K562 (cell line): ENCODE results near the gene TBC1D16. TPM values are rescaled to one million over a fixed set of nuclear protein-coding genes. Genes with fewer than 3 reads are reported as not detected.

Experiments
- C11orf30 ChIP-seq: fragments of 450-650 bp; IDR thresholded peaks from 2 replicates; pipeline ENCODE4 v1.6.1; 2016; ENCODE audit warnings: low read depth, mild to moderate bottlenecking
- CAMTA2 ChIP-seq: fragments of 250-450 bp; sonication (Bioruptor Pico); conservative IDR thresholded peaks from 2 replicates; pipeline ENCODE4 v1.5.1; 2022
- DDX20 ChIP-seq: fragments of 450-650 bp; IDR thresholded peaks from 2 replicates; pipeline ENCODE4 v1.6.1; 2016; ENCODE audit warnings: missing genetic modification characterization, low read depth, mild to moderate bottlenecking, missing compliant biosample characterization, moderate library complexity
- E2F6 ChIP-seq, 2 experiments: IDR thresholded peaks; 2 replicates each; pipeline ENCODE4 v1.6.1; 2011; ENCODE audit warnings: borderline replicate concordance in 1 of 2, control low read depth in 1 of 2, low read depth in 1 of 2, low read length in 1 of 2, mild to moderate bottlenecking in 1 of 2, mixed read lengths in 1 of 2, moderate library complexity in 1 of 2; ENCODE audit not compliant: insufficient read depth in 1 of 2, insufficient read length in 1 of 2, poor library complexity in 1 of 2, severe bottlenecking in 1 of 2; ENCODE audit errors: extremely low read depth in 1 of 2
- ETV6 ChIP-seq, 3 experiments: fragments of 150-350 bp in 1 of 3; sonication (generic) in 1 of 3; formaldehyde crosslinking in 1 of 3; IDR thresholded peaks; 2 replicates each; pipeline versions ENCODE4 v1.6.1 to v1.8.0; 2014 to 2022; ENCODE audit warnings: borderline replicate concordance in 2 of 3, low read depth in 2 of 3, antibody characterized with exemption in 1 of 3, low read length in 1 of 3, mild to moderate bottlenecking in 1 of 3, missing genetic modification reagents in 1 of 3
- HMGN3 ChIP-seq: IDR thresholded peaks from 2 replicates; pipeline ENCODE4 v1.6.1; 2011; ENCODE audit warnings: borderline replicate concordance, low read depth, mild to moderate bottlenecking, mixed read lengths, low read length; ENCODE audit not compliant: insufficient read length; ENCODE audit errors: extremely low read depth
- HMGXB4 ChIP-seq: sonication (generic); formaldehyde crosslinking; IDR thresholded peaks from 2 replicates; pipeline ENCODE4 v1.8.1; 2023; ENCODE audit warnings: mild to moderate bottlenecking, missing genetic modification reagents
- JUNB ChIP-seq: fragments of 450-650 bp; formaldehyde crosslinking; conservative IDR thresholded peaks from 2 replicates; pipeline ENCODE4 v1.4.0; 2020; ENCODE audit warnings: mild to moderate bottlenecking
- KDM1A ChIP-seq, 2 experiments: fragments of 450-650 bp; IDR thresholded peaks; 2 replicates each; pipeline ENCODE4 v1.6.1; 2016; ENCODE audit warnings: mild to moderate bottlenecking in 2 of 2
- POU5F1 ChIP-seq: fragments of 150-350 bp; IDR thresholded peaks from 2 replicates; pipeline ENCODE4 v1.6.1; 2014; ENCODE audit warnings: borderline replicate concordance, low read length, low read depth, mild to moderate bottlenecking; ENCODE audit not compliant: partially characterized antibody
- PTBP1 ChIP-seq: fragments of 200-400 bp; formaldehyde crosslinking; IDR thresholded peaks from 2 replicates; pipeline ENCODE4 v1.6.1; 2017; ENCODE audit warnings: low read depth, low read length
- REST ChIP-seq, 2 experiments: fragments of 450-650 bp; formaldehyde crosslinking in 1 of 2; IDR thresholded peaks; 2 replicates each; pipeline versions ENCODE4 v1.4.0 to v1.6.1; 2014 to 2020; ENCODE audit warnings: mild to moderate bottlenecking in 2 of 2, borderline replicate concordance in 1 of 2, low read depth in 1 of 2
- ZFP36 ChIP-seq: fragments of 150-350 bp; IDR thresholded peaks from 2 replicates; pipeline ENCODE4 v1.6.1; 2018; ENCODE audit warnings: low read length, low read depth; ENCODE audit not compliant: partially characterized antibody
- polyA plus RNA-seq, 8 experiments: library from polyadenylated mRNA; depleted of rRNA in 4 of 8; stranded (reverse) in 5 of 8; unstranded in 3 of 8; fragments of >200 nt; fragmentation: Nextera tagmentation in 2 of 8; fragmentation: Illumina TruSeq in 1 of 8; extraction: Ambion mirVana in 2 of 8; extraction: Trizol in 1 of 8; gene quantifications; 2 replicates each; pipeline versions ENCODE4 v1.2.1 to v1.2.3, GENCODE V29; 2011 to 2014; ENCODE audit warnings: inconsistent platforms in 1 of 8, missing spikeins in 1 of 8
- total RNA-seq, 7 experiments: library from RNA; depleted of rRNA in 6 of 7; stranded (reverse); fragments of >200 nt in 6 of 7; fragmentation: Illumina TruSeq in 2 of 7; extraction: Trizol in 2 of 7; gene quantifications; 2 replicates each; pipeline versions ENCODE4 v1.2.1 to v1.2.3, GENCODE V29; 2011 to 2021; ENCODE audit warnings: low replicate concordance in 1 of 7

Gene TBC1D16
- total and polyA plus RNA-seq, 9 of the 15 experiments (the other 6 are each of a cell fraction or from before 2014, with no cell fraction given), result 0.01 to 0.20 (median 0.03) TPM; not detected in 1

- TF ChIP-seq REST (IDR thresholded peaks at IDR 0.05; ENCODE audit: borderline replicate concordance), result peak; percentile 63; the same call in 1 of the 2 replicates
- no peak for TF ChIP-seq REST (CRISPR knock-in tag; IDR thresholded peaks at IDR 0.05; ENCODE audit: low read depth)
- no peak for TF ChIP-seq JUNB (CRISPR knock-in tag)
- no peak for TF ChIP-seq HMGXB4
- TF ChIP-seq KDM1A (IDR thresholded peaks at IDR 0.05), result no peak
- TF ChIP-seq POU5F1, result peak; percentile 35
- TF ChIP-seq E2F6 (IDR thresholded peaks at IDR 0.05; ENCODE audit: borderline replicate concordance in 1 of 2, extremely low read depth in 1 of 2, insufficient read depth in 1 of 2, insufficient read length in 1 of 2, low read depth in 1 of 2, low read length in 1 of 2, poor library complexity in 1 of 2, severe bottlenecking in 1 of 2), result no peak
- no peak for TF ChIP-seq PTBP1
- peak; percentile 19 for TF ChIP-seq ZFP36
- no peak for TF ChIP-seq DDX20
- no peak for TF ChIP-seq C11orf30
- TF ChIP-seq CAMTA2 (CRISPR knock-in tag), result no peak
- TF ChIP-seq HMGN3, result peak; percentile 38
- no peak for TF ChIP-seq ETV6 (IDR thresholded peaks at IDR 0.05; ENCODE audit: borderline replicate concordance in 1 of 2, low read depth in 2 of 2, low read length in 1 of 2)
- no peak for TF ChIP-seq ETV6 (CRISPR knock-in tag; IDR thresholded peaks at IDR 0.05; ENCODE audit: borderline replicate concordance)
Observed at GRCh38 chr17:80008383-80008840, 27.3 kb downstream of the TBC1D16 start (continued).
